A549 (cell line): Measurements from ENCODE around the gene TMEM237. TPM values are rescaled to one million over a fixed set of nuclear protein-coding genes. Genes with fewer than 3 reads are reported as not detected.

Source experiments
- ATAC-seq, 2 experiments: fragments of 200-7000 bp in 1 of 2; fragments of >200 bp in 1 of 2; cut with Nextera tagmentation in 1 of 2; cut with Tn5 transposase in 1 of 2; 3 replicates each; pipeline versions ENCODE4 v1.8.0 to v1.9.1; 2018 to 2020; ENCODE audit warnings: mild to moderate bottlenecking in 1 of 2, moderate library complexity in 1 of 2
- CTCF ChIA-PET: fragments of 300-600 bp; sonication (Branson Sonifier 250); formaldehyde crosslinking; extraction: SDS; loops from one replicate; lab custom pipeline; 2021; ENCODE audit warnings: antibody characterized with exemption, inconsistent platforms; lab: Yijun Ruan, JAX
- POLR2A ChIA-PET: fragments of 350-600 bp; formaldehyde crosslinking; extraction: SDS; loops from one replicate; lab custom pipeline; 2021; ENCODE audit warnings: antibody characterized with exemption, inconsistent platforms; lab: Yijun Ruan, JAX
- DNase-seq, 2 experiments: peaks; one replicate each; pipeline versions ENCODE4 v3.0.0 to v3.0.0-alpha.2; 2011 to 2016; ENCODE audit warnings: low read depth in 1 of 2, low spot score in 1 of 2
- FAIRE-seq: peaks from 2 replicates; lab custom pipeline; 2011; peaks lifted over from hg19 to GRCh38; lab: Jason Lieb, UNC
- H3K27ac ChIP-seq, 2 experiments: fragments of >200 bp; sonication (Bioruptor Twin); formaldehyde crosslinking; 3 replicates each; pipeline ENCODE4 v1.5.1; 2016 to 2017
- H3K4me1 ChIP-seq: fragments of >200 bp; sonication (Bioruptor Twin); formaldehyde crosslinking; 3 replicates; pipeline ENCODE4 v1.6.1; 2016
- H3K4me2 ChIP-seq: fragments of >200 bp; sonication (Bioruptor Twin); formaldehyde crosslinking; 3 replicates; pipeline ENCODE4 v1.6.1; 2016
- H3K4me3 ChIP-seq: fragments of >200 bp; sonication (Bioruptor Twin); formaldehyde crosslinking; 3 replicates; pipeline ENCODE4 v1.5.1; 2016
- H3K9me3 ChIP-seq: fragments of >200 bp; sonication (Bioruptor Twin); formaldehyde crosslinking; 3 replicates; pipeline ENCODE4 v1.6.1; 2016
- BHLHE40 ChIP-seq: IDR thresholded peaks from 2 replicates; pipeline ENCODE4 v1.6.1; 2012; ENCODE audit warnings: low read depth, low read length, inconsistent platforms
- CBX8 ChIP-seq: fragments of 200-600 bp; sonication (generic); IDR thresholded peaks from 2 replicates; pipeline ENCODE4 v1.6.1; 2016
- CEBPB ChIP-seq, 2 experiments: fragments of >200 bp in 1 of 2; sonication (Bioruptor Twin) in 1 of 2; formaldehyde crosslinking in 1 of 2; IDR thresholded peaks; 2 replicates each; pipeline ENCODE4 v1.6.1; 2012 to 2016
- CHD2 ChIP-seq: fragments of 150-350 bp; IDR thresholded peaks from 2 replicates; pipeline ENCODE4 v1.6.1; 2014; ENCODE audit warnings: low read length; ENCODE audit not compliant: partially characterized antibody
- CHD4 ChIP-seq: fragments of 200-600 bp; sonication (generic); IDR thresholded peaks from 2 replicates; pipeline ENCODE4 v1.6.1; 2016; ENCODE audit warnings: antibody characterized with exemption, mild to moderate bottlenecking, borderline replicate concordance
- E2F6 ChIP-seq: IDR thresholded peaks from 2 replicates; pipeline ENCODE4 v1.6.1; 2012; ENCODE audit warnings: low read depth, borderline replicate concordance
- EHF ChIP-seq: fragments of 250-450 bp; sonication (Bioruptor Pico); IDR thresholded peaks from 2 replicates; pipeline ENCODE4 v1.5.0; 2020; ENCODE audit warnings: mild to moderate bottlenecking
- EHMT2 ChIP-seq: fragments of 200-600 bp; sonication (generic); IDR thresholded peaks from 2 replicates; pipeline ENCODE4 v1.6.1; 2016; ENCODE audit warnings: antibody characterized with exemption, low read depth, mild to moderate bottlenecking, moderate library complexity
- ELK1 ChIP-seq: fragments of 150-350 bp; IDR thresholded peaks from 2 replicates; pipeline ENCODE4 v1.6.1; 2014; ENCODE audit warnings: low read depth, mild to moderate bottlenecking, low read length
- ESRRA ChIP-seq: fragments of 150-350 bp; IDR thresholded peaks from 2 replicates; pipeline ENCODE4 v1.6.1; 2014; ENCODE audit warnings: mild to moderate bottlenecking, low read length, borderline replicate concordance
- FOSB ChIP-seq: fragments of 250-450 bp; sonication (Bioruptor Pico); IDR thresholded peaks from 2 replicates; pipeline ENCODE4 v1.5.0; 2020; ENCODE audit warnings: mild to moderate bottlenecking, moderate library complexity
- FOSL2 ChIP-seq, 2 experiments: fragments of 450-650 bp in 1 of 2; fragments of >200 bp in 1 of 2; sonication (Bioruptor Twin) in 1 of 2; formaldehyde crosslinking; IDR thresholded peaks; 2 replicates each; pipeline versions ENCODE4 v1.5.0 to v1.6.1; 2016 to 2020; ENCODE audit warnings: mild to moderate bottlenecking in 1 of 2, moderate library complexity in 1 of 2
- FOXS1 ChIP-seq: fragments of 250-450 bp; sonication (Bioruptor Pico); IDR thresholded peaks from 2 replicates; pipeline ENCODE4 v1.5.0; 2020; ENCODE audit warnings: mild to moderate bottlenecking, moderate library complexity
- HDAC2 ChIP-seq: fragments of 200-600 bp; sonication (generic); IDR thresholded peaks from 2 replicates; pipeline ENCODE4 v1.6.1; 2016
- HMGXB4 ChIP-seq: fragments of 250-450 bp; sonication (Bioruptor Pico); IDR thresholded peaks from 2 replicates; pipeline ENCODE4 v1.5.0; 2021; ENCODE audit warnings: mild to moderate bottlenecking, moderate library complexity, borderline replicate concordance
- HOXA7 ChIP-seq: fragments of 250-450 bp; sonication (Bioruptor Pico); IDR thresholded peaks from 2 replicates; pipeline ENCODE4 v1.5.0; 2020; ENCODE audit warnings: mild to moderate bottlenecking, moderate library complexity
- HOXB13 ChIP-seq: fragments of 250-450 bp; sonication (Bioruptor Pico); IDR thresholded peaks from 2 replicates; pipeline ENCODE4 v1.5.0; 2020; ENCODE audit warnings: low read depth, mild to moderate bottlenecking, moderate library complexity
- JUN ChIP-seq, 2 experiments: fragments of >200 bp; sonication (Bioruptor Twin); formaldehyde crosslinking; IDR thresholded peaks; 2 replicates in 1 of 2; 3 replicates in 1 of 2; pipeline ENCODE4 v1.6.1; 2016 to 2017
- KDM5A ChIP-seq: fragments of 200-600 bp; sonication (generic); IDR thresholded peaks from 2 replicates; pipeline ENCODE4 v1.6.1; 2016; ENCODE audit warnings: antibody characterized with exemption, mild to moderate bottlenecking
- MAX ChIP-seq: IDR thresholded peaks from 2 replicates; pipeline ENCODE4 v1.6.1; 2012
- NPAS2 ChIP-seq: fragments of 250-450 bp; sonication (Bioruptor Pico); IDR thresholded peaks from 2 replicates; pipeline ENCODE4 v1.8.0; 2022; ENCODE audit warnings: mild to moderate bottlenecking, moderate library complexity, borderline replicate concordance
- PHF8 ChIP-seq: fragments of 200-600 bp; sonication (generic); IDR thresholded peaks from 2 replicates; pipeline ENCODE4 v1.6.1; 2016; ENCODE audit warnings: low read depth, mild to moderate bottlenecking, antibody characterized with exemption, moderate library complexity, borderline replicate concordance
- POLR2A ChIP-seq: IDR thresholded peaks from 2 replicates; pipeline ENCODE4 v1.6.1; 2012; ENCODE audit warnings: mild to moderate bottlenecking, low read length
- RAD21 ChIP-seq, 2 experiments: fragments of >200 bp in 1 of 2; sonication (Bioruptor Twin) in 1 of 2; formaldehyde crosslinking in 1 of 2; IDR thresholded peaks in 1 of 2; conservative IDR thresholded peaks in 1 of 2; 2 replicates in 1 of 2; 3 replicates in 1 of 2; pipeline ENCODE4 v1.6.1; 2012 to 2018; ENCODE audit warnings: inconsistent platforms in 1 of 2
- RFX5 ChIP-seq: fragments of 450-650 bp; IDR thresholded peaks from 2 replicates; pipeline ENCODE4 v1.7.1; 2014; ENCODE audit warnings: antibody characterized with exemption, mild to moderate bottlenecking, moderate library complexity
- RNF2 ChIP-seq: fragments of 200-600 bp; sonication (generic); IDR thresholded peaks from 2 replicates; pipeline ENCODE4 v1.6.1; 2016; ENCODE audit warnings: low read depth, mild to moderate bottlenecking, antibody characterized with exemption, moderate library complexity, borderline replicate concordance
- SMC3 ChIP-seq: fragments of >200 bp; sonication (Bioruptor Twin); formaldehyde crosslinking; IDR thresholded peaks from 3 replicates; pipeline ENCODE4 v1.6.1; 2018; ENCODE audit warnings: inconsistent platforms
- SREBF2 ChIP-seq: fragments of 450-650 bp; IDR thresholded peaks from 2 replicates; pipeline ENCODE4 v1.6.1; 2014; ENCODE audit warnings: mild to moderate bottlenecking, moderate library complexity
- USF2 ChIP-seq: fragments of 450-650 bp; IDR thresholded peaks from 2 replicates; pipeline ENCODE4 v1.6.1; 2014; ENCODE audit warnings: antibody characterized with exemption
- ZC3H11A ChIP-seq: fragments of 450-650 bp; IDR thresholded peaks from 2 replicates; pipeline ENCODE4 v1.6.1; 2014; ENCODE audit warnings: antibody characterized with exemption, mild to moderate bottlenecking
- WGBS: methylation state at CpG from one replicate; pipeline ENCODE4 v1.1.6; 2017; ENCODE audit errors: missing lambda C conversion rate; 5-methylcytosine and 5-hydroxymethylcytosine counted together
- polyA plus RNA-seq, 4 experiments: library from polyadenylated mRNA; depleted of rRNA in 3 of 4; stranded (reverse); fragments of >200 nt; fragmentation: RNase III in 1 of 4; extraction: RNeasy Plus Mini Kit Qiagen cat#74134 plus additional on column Dnase treatment in 1 of 4; gene quantifications; 2 replicates in 3 of 4; 3 replicates in 1 of 4; pipeline ENCODE4 v1.2.3, GENCODE V29; 2011 to 2017

TMEM237 gene
- polyA plus RNA-seq, 2 of the 4 experiments (the other 2 are of a cell fraction) = 15.7 to 37.1 TPM

- no peak for TF ChIP-seq HMGXB4 (CRISPR knock-in tag)
Measured at GRCh38 chr2:201668402-201668910, 25.2 kb upstream of the TMEM237 start (continued).

GRCh38 chr2:201664334-201664733 lies 21.0 kb upstream of the TMEM237 start:
- POLR2A ChIA-PET = no interaction called here
- no peaks in the 10 kb centered on the region for H3K4me1 ChIP-seq
- WGBS = 79% methylated on average over 8 of the region's 8 CpGs
- no peaks in the 10 kb centered on the region for H3K9me3 ChIP-seq
- no peak overlapping the region for H3K4me3 ChIP-seq
- no peak overlapping the region for H3K27ac ChIP-seq
- ATAC-seq = no peak
- no peak for DNase-seq
- H3K4me2 ChIP-seq = no peak overlapping the region
- no peak for FAIRE-seq
- CTCF ChIA-PET = interaction anchor here (0.7 to 1.2 kb wide), 4 partner anchors 9 to 493 kb away, joined by 3 read pairs; partner anchors contain the start of gene TMEM237
- TF ChIP-seq ELK1 (no peak), JUN (IDR thresholded peaks at IDR 0.05) (no peak), EHF (CRISPR knock-in tag) (no peak), SREBF2 (no peak), CEBPB (IDR thresholded peaks at IDR 0.05) (no peak), FOXS1 (CRISPR knock-in tag) (no peak), RNF2 (no peak), SMC3 (no peak), FOSL2 (IDR thresholded peaks at IDR 0.05) (no peak), FOSL2 (CRISPR knock-in tag; IDR thresholded peaks at IDR 0.05) (no peak), HOXB13 (no peak), RFX5 (no peak), KDM5A (no peak), USF2 (no peak), HDAC2 (no peak), E2F6 (no peak), PHF8 (no peak), CHD2 (no peak), FOSB (CRISPR knock-in tag) (no peak), EHMT2 (no peak)

GRCh38 chr2:201661366-201661765 lies 18.1 kb upstream of the TMEM237 start:
- WGBS = 57% methylated on average over 5 of the region's 5 CpGs
- no peak for ATAC-seq
- no peaks in the 10 kb centered on the region for H3K4me1 ChIP-seq
- H3K27ac ChIP-seq = no peak overlapping the region
- H3K4me3 ChIP-seq = no peak overlapping the region
- no peak overlapping the region for H3K4me2 ChIP-seq
- TF ChIP-seq CHD2 (no peak), BHLHE40 (no peak), HOXA7 (CRISPR knock-in tag) (no peak), ZC3H11A (no peak), CBX8 (no peak), SREBF2 (no peak), RAD21 (conservative IDR thresholded peaks at IDR 0.05 in 1 of 2, IDR thresholded peaks at IDR 0.05 in 1 of 2) (no peak), MAX (no peak), POLR2A (no peak), ELK1 (no peak), FOSL2 (IDR thresholded peaks at IDR 0.05) (no peak), FOSL2 (CRISPR knock-in tag; IDR thresholded peaks at IDR 0.05) (no peak), FOXS1 (CRISPR knock-in tag) (no peak), ESRRA (no peak), NPAS2 (CRISPR knock-in tag) (no peak), CHD4 (no peak)
- no peak for DNase-seq
- CTCF ChIA-PET = interaction anchor here (0.8 kb wide), 1 partner anchor 356 kb away, joined by 3 read pairs; no protein-coding TSS in a partner anchor
- H3K9me3 ChIP-seq = no peaks in the 10 kb centered on the region
- no peak for FAIRE-seq
- POLR2A ChIA-PET = no interaction called here
